Right renal pelvis (tissue), 4 donors: Measurements from ENCODE around the gene STAT1. TPM values are rescaled to one million over a fixed set of nuclear protein-coding genes. Genes with fewer than 3 reads are reported as not detected.
"Not testable (repeated sequence)": the region's sequence is repeated elsewhere in the genome, so short reads cannot be mapped to it uniquely, and the experiment has no call there.

ENCODE experiments used
- DNase-seq, 4 donors: peaks; one replicate each; pipeline ENCODE4 v3.0.0-alpha.2; 2013; ENCODE audit warnings: low read depth in 4 of 4, low spot score in 3 of 4, missing footprints in 1 of 4
- polyA plus RNA-seq, 4 donors: library from polyadenylated mRNA; unstranded; fragments of 120-200 nt; gene quantifications; one replicate each; pipeline ENCODE4 v1.2.1, GENCODE V29; 2013; ENCODE audit not compliant: insufficient read length in 4 of 4

The STAT1 gene
- polyA plus RNA-seq, 4 donors = 118 to 145 (median 133) TPM

DNA sequence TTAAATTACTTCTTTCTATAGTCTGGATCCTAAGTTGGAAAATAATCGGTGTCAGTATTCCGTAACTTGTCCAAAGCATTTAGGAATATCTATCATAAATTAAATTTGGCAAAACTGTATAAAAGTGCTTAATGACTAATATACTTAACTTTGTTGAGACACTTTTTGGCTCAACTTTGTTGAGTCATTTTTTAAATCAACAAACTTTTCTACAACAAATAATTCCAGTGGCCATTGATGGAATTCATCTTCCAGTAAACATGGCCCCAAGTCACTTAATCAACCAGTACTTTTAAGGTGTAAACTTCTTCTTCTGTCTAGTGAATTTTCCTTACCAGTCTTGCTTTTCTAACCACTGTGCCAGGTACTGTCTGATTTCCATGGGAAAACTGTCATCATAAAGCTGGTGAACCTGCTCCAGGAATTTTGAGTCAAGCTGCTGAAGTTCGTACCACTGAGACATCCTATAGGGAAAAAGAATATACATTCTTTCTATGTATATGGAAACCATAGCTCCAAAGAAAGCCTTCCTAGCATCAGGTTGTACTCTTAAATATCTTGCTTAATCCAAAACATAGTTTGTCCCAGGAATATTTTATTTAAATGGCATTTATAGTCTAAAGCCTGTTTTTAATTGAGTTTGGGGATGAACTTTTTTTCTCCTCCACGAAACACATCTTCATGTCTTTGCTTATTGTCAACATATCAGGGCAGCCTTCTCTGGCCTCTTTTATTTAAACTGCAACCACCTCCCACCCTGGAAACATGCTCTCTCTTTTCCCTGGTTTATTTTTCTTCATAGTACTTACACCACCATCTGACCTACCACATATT lies 4.2 kb downstream of the STAT1 start:
- no peak for DNase-seq

DNA sequence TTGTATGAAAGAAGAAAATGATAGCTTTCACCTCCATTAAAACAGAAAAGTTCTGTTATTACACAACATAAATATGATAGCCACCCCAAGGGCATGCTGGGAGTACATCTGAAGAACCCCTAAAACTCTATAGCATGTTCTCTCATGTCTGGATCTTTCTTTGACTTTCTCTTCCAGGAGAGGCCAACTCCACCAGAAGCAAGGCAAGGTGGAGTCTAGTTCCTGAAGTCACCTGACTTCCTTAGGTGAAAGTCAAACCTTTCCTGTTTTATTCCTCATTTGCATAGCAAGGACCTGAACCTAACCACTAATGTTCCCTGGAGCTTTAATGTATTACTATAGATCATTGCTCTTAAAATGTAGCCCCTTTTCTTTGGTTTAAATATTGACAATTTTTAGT lies 5.7 kb downstream of the STAT1 start:
- no peak for DNase-seq

DNA sequence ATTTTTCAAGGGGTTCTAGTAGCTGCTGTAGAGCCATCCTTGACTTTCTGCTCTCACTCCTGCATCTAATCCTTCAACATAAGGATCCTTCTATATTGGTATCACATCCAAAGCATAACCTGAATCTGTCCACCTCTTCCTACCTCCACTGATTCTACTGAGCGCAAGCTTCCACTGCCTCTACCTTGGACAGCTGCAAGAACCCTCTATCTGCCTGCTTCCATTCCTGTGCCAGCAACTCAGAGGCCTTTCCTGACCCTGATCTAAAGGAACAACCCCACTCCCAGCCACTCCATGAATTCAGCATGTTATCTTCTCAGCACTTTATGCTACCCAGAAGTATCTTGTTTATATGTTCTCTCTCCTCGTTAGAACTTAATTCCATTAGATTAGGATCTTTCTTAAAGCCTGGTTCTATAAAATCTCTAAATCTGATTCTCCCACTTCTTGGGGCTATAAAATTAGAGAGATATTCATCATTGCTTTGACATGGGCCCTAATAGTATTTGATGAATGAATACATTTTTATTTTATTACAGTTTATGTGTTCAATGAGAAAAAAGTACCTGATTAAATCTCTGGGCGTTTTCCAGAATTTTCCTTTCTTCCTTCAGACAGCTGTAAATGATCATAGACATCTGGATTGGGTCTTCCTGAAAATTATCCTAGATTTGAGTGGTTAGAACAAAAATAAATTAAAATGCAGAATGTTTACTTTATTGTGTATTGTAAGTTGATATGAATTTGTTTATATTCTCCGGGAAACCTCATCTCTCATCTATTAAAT lies 6.8 kb downstream of the STAT1 start:
- no peak for DNase-seq

DNA sequence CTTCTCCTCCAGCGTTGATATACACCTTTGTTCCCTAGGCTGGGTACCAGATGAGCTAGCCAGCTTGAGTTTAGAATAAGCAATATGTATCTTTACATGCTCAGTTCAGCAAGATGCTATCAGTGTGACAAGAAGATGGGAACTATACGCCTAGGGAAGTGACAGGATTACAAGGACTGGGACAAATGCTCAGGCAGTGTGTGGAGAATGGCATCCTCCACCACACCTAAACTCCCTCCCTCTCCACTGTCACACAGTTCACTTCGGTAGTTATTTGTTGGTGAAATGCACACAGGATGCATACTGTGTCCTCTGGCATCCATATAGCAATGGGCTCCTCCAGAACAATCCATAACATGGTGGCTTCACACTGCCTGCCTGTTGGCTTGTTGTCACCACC lies 7.7 kb downstream of the STAT1 start:
- no peak for DNase-seq

DNA sequence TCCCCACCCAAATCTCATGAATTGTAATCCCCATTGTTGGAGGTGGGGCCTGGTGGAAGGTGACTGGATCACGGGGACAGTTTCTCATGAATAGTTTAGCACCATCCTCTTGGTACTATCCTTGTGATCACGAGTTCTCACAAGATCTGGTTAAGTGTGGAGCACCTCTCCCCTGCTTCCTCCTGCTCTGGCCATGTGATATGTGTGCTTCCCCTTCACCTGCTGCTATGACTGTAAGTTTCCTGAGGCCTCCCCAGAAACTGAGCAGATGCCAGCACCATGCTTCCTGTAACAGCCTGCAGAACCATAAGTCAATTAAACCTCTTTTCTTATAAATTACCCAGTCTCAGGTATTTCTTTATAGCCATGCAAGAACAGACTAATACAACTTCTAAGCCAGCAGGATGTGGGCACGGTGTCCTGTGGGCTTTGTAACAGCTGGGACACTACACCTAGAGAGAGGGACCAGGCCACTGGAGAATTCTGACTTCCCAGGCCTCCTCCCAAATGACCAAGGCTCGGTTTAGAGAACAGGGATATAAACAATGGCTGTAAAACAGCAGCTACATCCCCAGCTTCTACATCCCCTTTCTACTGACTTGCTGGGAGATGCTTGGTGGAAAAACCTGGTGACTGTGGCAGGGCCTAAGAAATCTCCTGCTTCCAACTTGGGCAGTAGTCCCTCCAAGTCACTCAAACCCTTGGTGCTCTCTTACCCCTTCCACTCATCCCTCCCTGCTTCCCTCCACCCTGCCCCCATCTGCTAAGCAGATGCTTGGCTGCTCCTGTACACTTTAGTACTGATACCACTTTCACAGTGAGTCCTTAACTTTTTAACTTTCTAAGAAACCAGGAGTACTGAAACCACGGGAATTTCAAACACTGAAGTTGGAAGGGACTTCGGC lies 10.3 kb downstream of the STAT1 start:
- DNase-seq = no peak

DNA sequence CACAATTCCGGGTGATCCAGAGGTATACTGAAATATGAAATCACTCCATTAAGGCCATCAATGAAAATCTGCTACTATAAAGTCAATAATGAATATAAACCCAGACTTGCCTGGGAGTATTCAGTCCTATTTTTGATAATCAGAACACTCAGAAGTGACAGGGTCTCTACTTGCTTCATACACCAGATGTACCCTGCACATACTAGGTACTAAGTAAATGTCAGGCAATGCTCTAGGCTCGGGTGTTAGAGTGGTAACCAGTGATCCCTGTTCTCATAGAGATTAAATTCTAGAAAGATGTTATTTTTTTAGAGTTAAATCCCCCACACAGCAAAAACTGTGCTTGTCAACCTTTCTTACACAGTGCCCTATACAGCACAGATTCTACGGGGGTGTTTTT lies 12.3 kb downstream of the STAT1 start:
- no peak for DNase-seq

DNA sequence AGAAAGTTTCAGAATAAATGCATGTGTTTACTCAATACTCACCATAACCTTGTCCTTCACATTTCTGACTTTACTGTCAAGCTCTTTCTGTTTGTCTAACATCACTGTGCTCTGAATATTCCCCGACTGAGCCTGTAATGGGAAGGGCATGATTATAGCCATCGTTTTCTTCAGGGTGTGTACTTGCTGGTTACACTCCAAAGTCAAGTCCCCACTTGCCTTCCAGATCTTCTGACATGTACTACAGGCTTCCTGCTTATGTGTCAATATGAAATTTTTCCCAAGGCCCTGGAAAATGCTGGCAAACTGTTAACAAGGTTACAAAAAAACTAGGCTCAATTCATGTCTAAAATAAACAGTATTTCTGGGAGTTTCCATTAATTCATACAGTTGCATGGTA lies 12.9 kb downstream of the STAT1 start:
- DNase-seq = no peak

DNA sequence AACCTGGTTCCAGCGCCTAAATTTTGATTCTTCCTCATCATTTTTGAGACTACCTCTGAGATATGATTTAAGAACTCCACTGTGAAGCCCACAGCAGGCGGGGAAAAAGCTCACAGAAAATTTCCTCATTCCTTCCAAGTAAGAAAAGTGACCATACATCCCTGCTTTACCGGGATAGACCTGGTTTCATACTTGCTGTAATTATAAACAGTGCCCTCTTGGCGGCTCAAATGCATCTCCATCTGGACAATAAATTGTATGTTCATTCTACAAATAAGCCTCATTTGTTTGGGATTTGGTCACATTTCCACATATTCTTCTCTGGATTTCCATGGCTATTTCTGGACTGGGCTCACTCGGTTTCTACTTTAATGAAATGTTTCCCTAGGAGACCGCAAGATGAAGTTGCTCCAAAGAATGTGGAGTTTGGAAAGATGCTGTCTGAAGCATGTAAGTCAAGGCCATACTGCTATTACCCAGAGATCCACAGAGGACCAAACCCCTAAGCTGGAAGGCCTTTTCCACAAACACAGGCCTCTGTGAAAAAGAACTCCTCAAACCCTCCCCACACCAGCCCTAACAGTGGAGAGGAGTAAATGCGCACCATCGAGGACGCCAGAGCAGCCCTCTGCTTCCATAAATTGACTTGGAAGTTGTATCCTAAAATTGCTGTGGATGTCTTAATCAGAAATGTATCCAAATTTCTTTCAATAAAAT lies 13.9 kb downstream of the STAT1 start:
- no peak for DNase-seq

DNA sequence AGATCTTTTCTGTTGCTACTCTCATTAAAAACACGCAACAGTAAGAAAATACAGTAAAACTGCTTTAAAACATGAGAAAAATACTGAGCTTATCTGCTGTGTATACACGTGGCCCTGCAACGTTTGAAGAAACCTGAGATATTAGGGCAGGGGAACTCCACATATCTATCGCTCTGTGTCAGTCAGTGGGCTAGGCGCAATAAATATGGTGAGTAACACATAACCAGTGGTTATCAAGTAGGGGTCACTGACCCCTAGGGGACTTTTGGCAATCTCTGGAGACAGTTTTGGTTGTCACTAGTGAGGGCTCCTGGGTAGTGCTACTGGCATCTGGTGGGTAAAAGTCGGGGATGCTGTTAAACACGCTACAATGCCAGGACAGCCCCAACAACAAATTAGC lies 14.9 kb downstream of the STAT1 start:
- no peak for DNase-seq

DNA sequence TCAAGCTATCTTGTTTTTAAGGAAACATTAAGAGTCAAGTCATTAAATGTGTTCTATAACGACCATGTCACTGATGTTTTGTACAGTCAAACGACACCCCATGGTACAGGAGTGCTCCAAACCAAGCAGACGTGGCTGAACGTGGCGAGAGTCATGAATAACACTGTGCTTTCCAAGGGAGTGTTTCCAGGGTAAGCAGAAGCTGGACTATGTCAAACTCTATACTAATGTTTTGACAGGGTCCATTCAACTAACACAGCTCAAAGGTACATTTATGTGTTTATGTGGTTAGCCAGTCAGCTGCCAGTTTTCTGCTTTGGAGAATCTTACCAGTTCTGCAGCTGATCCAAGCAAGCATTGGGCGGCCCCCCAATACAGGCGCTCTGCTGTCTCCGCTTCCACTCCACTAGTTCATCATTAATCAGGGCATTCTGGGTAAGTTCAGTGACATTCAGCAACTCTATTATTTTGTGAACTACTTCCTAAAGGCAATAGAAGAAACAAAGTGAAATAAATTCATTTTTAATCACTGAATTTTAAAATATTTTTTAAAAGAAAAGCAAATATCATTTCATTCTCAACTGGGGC lies 16.4 kb downstream of the STAT1 start:
- no peak for DNase-seq

DNA sequence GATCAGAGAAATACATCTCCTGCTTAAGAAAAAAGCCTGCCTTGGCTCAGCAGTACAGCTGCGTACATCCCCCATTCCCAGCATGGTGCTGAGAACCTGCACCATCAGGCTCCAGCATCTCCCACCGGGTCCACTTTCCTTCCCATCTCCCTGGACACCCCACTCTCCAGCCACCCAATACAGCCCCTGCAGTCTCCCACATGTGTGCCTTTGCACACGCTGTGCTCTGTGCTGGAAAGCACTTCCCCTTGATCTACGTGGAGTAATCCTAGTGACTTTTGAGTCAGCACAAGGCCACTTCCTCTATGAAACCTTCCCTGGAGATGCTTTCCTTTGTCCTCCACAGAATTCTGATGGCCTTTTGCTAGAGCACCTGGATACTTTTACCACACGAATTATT lies 17.0 kb downstream of the STAT1 start:
- no peak for DNase-seq

DNA sequence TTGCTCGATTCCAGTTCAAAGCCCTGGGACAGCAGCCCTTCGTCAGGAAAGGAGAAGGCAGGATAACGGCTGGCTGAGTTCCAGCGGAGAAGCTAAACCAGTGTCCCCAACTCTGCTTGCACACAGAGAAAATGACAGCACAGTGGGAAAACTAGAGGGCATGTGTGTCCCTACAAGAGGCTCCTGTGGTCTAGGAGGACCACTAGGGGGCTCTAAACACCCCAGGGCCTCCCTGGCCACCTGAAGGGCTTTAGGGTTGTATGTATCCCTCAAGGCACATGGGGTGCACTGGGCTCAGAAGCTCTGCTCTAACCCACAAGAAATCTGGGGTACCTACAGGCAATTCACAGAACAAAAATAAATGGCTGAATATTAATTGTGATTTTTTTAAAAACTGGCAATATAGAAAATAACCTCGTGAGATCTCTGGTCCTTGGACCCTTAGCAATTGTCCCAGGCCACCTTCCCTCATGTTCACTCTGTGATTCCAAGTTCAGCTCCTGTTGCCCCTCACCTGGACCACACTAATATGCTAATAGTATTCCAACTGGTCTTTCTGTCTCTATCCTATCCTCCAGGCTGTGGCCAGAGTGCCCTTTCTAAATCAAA lies 17.5 kb downstream of the STAT1 start:
- DNase-seq = no peak

DNA sequence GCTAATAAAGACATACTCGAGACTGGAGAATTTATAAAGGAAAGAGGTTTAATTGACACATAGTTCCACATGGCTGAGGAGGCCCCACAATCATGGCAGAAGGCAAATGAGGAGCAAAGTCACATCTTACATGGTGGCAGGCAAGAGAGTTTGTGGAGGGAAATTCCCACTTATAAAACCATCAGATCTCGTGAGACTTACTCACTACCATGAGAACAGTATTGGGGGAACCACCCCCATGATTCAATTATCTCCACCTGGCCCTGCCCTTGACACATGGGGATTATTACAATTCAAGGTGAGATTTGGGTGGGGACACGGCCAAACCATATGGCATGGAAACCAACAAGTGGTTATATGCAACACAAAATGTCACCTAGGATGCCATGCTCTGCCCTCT lies 18.7 kb downstream of the STAT1 start:
- not testable (repeated sequence) for DNase-seq

DNA sequence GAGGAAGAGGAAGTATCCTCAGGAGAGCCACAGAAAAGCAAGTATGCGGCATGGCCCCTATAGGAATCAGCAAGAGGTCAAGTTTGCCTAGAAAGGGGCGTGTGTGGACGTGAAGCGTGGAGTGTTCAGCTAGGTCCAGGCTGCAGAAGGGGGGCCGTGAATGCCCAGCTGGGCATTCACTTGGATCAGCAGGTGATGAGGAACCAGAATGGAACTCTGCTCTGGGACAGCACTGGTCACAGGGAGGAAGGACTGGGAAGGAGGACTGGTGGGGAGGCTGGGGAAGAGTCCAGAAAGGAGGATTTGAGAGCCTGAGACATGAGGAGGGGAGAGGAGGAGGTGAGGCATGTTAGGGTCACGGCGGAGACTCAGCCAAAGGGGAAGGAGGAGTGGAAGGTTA lies 19.8 kb downstream of the STAT1 start:
- no peak for DNase-seq

DNA sequence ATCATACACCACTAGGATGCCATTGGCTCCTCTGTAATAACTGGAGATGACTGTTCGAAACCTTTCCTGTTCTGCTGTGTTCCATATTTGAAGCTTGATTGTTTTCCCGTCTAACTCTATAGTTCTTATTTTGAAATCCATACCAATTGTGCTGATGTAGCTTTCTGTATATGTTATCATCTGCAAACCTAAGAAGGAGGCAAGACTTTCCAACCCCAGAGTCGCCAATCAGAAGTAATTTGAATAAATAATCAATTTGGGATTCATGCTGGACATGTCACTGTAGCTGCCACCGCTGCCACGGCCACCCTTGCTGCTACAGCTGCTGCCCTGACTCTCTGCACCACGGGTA lies 20.7 kb downstream of the STAT1 start:
- DNase-seq = no peak

DNA sequence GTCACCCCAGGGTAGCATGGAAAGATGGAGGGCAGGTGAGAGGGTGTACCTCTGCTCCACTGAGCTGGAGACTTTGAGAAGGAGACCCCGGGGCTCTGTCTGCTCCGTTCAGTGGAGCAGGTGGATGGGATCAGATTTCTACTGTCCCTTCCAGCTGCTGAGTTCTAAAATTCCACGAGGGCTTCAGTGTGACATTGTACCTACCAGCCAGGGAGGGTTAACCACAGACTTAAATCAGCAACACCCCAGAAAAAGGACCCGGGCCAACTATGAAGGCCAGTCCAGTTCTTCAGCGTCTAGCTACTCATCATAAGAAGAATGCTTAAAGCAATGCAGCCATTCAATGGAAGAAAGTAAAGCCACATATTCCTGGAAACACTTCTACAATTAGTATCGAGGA lies 23.8 kb downstream of the STAT1 start:
- no peak for DNase-seq

DNA sequence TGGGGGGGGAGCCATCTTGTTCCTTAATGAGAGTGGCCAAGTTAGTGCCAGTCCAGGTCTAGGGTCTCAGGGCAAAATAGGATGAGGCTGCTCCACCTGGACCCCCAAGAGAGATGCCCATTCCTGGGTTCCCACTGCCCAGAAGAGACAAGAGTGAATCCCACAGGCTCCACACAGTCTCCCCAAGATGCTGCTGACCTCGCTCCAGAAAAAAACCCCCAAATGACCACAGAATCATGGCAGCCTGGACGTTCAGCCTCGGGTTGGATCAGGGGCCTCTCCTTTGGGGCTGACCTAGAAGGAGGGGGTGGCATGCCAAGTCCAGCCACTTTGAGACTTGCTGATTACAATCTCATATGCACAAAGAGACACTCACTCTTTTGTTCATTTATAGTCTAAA lies 25.1 kb downstream of the STAT1 start:
- DNase-seq = no peak

DNA sequence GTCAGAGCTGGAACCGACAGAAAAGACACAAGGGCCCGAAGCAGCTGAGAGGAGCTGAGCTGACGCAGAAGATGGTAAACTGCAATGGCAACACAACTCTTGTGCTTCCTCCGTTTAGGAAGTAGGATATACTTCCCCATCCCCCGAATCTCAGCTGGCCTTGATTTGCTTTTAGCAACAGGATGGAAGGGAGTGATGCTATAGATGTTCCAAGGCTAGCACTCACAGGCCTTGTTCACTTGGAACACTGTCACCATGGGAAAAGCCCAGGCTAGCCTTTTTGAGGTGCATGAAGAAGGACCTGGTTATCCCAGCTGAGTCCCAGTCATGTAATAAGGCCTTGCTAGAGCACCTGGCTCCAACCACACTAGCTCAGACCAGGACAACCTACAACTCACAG lies 26.0 kb downstream of the STAT1 start:
- no peak for DNase-seq

DNA sequence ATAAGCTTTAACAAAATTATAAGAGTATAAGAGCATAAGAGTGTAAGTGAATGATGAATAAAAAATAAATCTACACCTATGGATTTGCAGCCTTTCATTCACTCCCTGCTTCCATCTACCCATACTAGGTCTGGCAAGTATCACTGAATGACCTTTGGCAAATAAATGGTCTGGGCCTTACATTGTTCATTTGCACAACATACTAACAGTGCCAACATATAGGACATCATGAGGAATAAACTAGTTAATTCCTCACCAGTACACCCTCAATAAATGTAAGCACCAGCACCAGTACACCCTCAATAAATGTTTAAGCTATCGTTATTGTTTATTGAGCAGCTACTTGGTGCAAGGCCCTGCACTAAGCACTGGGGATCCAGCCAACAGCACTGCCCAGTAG lies 26.9 kb downstream of the STAT1 start:
- no peak for DNase-seq
